SK-N-SH treated with all-trans-retinoic acid at 6 μM for 48 hours (cell line): ENCODE data around the gene COX6A2.

Experiments used
- ATAC-seq: fragments of 200-7000 bp; cut with Tn5 transposase; 3 replicates; pipeline ENCODE4 v1.9.1; 2020; ENCODE audit warnings: mild to moderate bottlenecking, moderate library complexity
- ARNTL ChIP-seq: fragments of 450-650 bp; formaldehyde crosslinking; IDR thresholded peaks from 2 replicates; pipeline ENCODE4 v1.5.0; 2020; ENCODE audit warnings: low read depth, mild to moderate bottlenecking, moderate library complexity, borderline replicate concordance
- BACH2 ChIP-seq: fragments of 250-450 bp; sonication (Bioruptor Pico); IDR thresholded peaks from 2 replicates; pipeline ENCODE4 v1.9.0; 2021; ENCODE audit warnings: mild to moderate bottlenecking, borderline replicate concordance
- CSDC2 ChIP-seq: fragments of 250-450 bp; sonication (Bioruptor Pico); IDR thresholded peaks from 2 replicates; pipeline ENCODE4 v1.5.0; 2020; ENCODE audit warnings: mild to moderate bottlenecking, moderate library complexity
- ESRRG ChIP-seq: fragments of 250-450 bp; sonication (Bioruptor Pico); IDR thresholded peaks from 2 replicates; pipeline ENCODE4 v1.6.1; 2021; ENCODE audit warnings: mild to moderate bottlenecking
- GLIS3 ChIP-seq: fragments of 250-450 bp; sonication (Bioruptor Pico); IDR thresholded peaks from 2 replicates; pipeline ENCODE4 v1.5.0; 2020; ENCODE audit warnings: mild to moderate bottlenecking, moderate library complexity
- PPARA ChIP-seq: fragments of 250-450 bp; sonication (Bioruptor Pico); IDR thresholded peaks from 2 replicates; pipeline ENCODE4 v1.5.0; 2020; ENCODE audit warnings: mild to moderate bottlenecking, borderline replicate concordance
- RARB ChIP-seq: fragments of 250-450 bp; sonication (Bioruptor Pico); IDR thresholded peaks from 2 replicates; pipeline ENCODE4 v1.8.0; 2021; ENCODE audit warnings: mild to moderate bottlenecking, moderate library complexity
- SNAI2 ChIP-seq: fragments of 250-450 bp; sonication (Bioruptor Pico); IDR thresholded peaks from 2 replicates; pipeline ENCODE4 v1.5.0; 2020; ENCODE audit warnings: mild to moderate bottlenecking, moderate library complexity
- TCF4 ChIP-seq: fragments of 250-450 bp; sonication (Bioruptor Pico); IDR thresholded peaks from 2 replicates; pipeline ENCODE4 v1.8.0; 2021; ENCODE audit warnings: mild to moderate bottlenecking, moderate library complexity, borderline replicate concordance
- TOX ChIP-seq: fragments of 250-450 bp; sonication (Bioruptor Pico); IDR thresholded peaks from 2 replicates; pipeline ENCODE4 v1.8.0; 2021; ENCODE audit warnings: mild to moderate bottlenecking, moderate library complexity, borderline replicate concordance
- ZC3H10 ChIP-seq: fragments of 250-450 bp; sonication (Bioruptor Pico); IDR thresholded peaks from 2 replicates; pipeline ENCODE4 v1.5.1; 2021; ENCODE audit warnings: mild to moderate bottlenecking, moderate library complexity
- ZFP3 ChIP-seq: fragments of 250-450 bp; sonication (Bioruptor Pico); IDR thresholded peaks from 2 replicates; pipeline ENCODE4 v1.5.0; 2020; ENCODE audit warnings: mild to moderate bottlenecking, moderate library complexity
- ZNF565 ChIP-seq: fragments of 450-650 bp; formaldehyde crosslinking; conservative IDR thresholded peaks from 2 replicates; pipeline ENCODE4 v1.5.0; 2020; ENCODE audit warnings: low read depth, mild to moderate bottlenecking, moderate library complexity
- ZNF70 ChIP-seq: fragments of 450-650 bp; formaldehyde crosslinking; IDR thresholded peaks from 2 replicates; pipeline ENCODE4 v1.5.0; 2020; ENCODE audit warnings: mild to moderate bottlenecking, moderate library complexity
- ZNF8 ChIP-seq: fragments of 450-650 bp; formaldehyde crosslinking; IDR thresholded peaks from 2 replicates; pipeline ENCODE4 v1.5.0; 2020; ENCODE audit warnings: mild to moderate bottlenecking, moderate library complexity
- TF ChIP-seq, protein P1 (sequence below): fragments of 250-450 bp; sonication (Bioruptor Pico); IDR thresholded peaks from 2 replicates; pipeline ENCODE4 v1.5.1; 2021; ENCODE audit warnings: mild to moderate bottlenecking, moderate library complexity
- TF ChIP-seq, protein P2 (sequence below): fragments of 250-450 bp; sonication (Bioruptor Pico); IDR thresholded peaks from 2 replicates; pipeline ENCODE4 v1.8.0; 2021; ENCODE audit warnings: low read depth, mild to moderate bottlenecking, moderate library complexity, borderline replicate concordance
- TF ChIP-seq, protein P3 (sequence below): fragments of 250-450 bp; sonication (Bioruptor Pico); IDR thresholded peaks from 2 replicates; pipeline ENCODE4 v1.8.0; 2020; ENCODE audit warnings: mild to moderate bottlenecking, moderate library complexity, borderline replicate concordance
- TF ChIP-seq, protein P4 (sequence below): fragments of 250-450 bp; sonication (Bioruptor Pico); IDR thresholded peaks from 2 replicates; pipeline ENCODE4 v1.5.1; 2020; ENCODE audit warnings: low read depth, mild to moderate bottlenecking, moderate library complexity
- TF ChIP-seq, protein P5 (sequence below): fragments of 250-450 bp; sonication (Bioruptor Pico); IDR thresholded peaks from 2 replicates; pipeline ENCODE4 v1.5.0; 2020; ENCODE audit warnings: mild to moderate bottlenecking, moderate library complexity

The COX6A2 gene

DNA sequence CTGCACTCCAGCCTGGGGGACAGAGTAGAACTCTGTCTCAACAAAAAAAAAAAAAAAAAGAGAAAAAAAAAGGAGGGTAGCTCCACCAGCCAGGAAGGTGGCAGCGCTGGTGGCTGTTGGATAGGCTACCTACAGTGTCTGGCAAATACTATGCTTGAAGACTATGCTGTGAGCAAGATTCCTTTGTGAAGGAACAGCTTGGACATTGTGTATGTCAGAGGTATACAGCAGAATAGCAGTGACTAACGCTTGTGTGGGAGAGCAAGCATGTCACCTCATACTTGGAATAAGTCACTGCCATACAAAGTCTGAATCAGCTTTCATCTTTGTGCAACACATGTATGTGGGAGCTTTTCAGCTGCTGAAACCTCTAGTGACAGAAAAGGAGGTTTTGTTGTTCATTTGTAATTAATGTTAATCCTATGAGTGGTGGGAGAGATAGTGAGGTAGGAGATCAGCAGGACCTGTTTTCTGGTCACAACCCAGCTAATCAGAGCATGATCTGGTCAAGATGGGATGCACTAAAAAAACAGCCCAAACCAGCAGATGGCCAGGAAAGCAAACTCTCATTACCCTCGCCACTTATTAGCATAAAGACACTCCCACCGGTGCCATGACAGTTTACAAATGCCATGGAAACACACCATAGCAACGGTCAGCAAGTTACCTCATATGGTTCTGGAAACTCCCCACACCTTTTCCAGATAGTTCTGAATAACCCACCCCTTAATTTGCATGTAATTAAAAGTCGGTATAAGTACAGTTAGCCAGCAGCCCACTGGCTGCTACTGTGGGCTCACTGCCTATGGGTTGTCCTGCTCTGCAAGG lies 41.8 kb downstream of the COX6A2 start:
- TF ChIP-seq, protein P1, sequence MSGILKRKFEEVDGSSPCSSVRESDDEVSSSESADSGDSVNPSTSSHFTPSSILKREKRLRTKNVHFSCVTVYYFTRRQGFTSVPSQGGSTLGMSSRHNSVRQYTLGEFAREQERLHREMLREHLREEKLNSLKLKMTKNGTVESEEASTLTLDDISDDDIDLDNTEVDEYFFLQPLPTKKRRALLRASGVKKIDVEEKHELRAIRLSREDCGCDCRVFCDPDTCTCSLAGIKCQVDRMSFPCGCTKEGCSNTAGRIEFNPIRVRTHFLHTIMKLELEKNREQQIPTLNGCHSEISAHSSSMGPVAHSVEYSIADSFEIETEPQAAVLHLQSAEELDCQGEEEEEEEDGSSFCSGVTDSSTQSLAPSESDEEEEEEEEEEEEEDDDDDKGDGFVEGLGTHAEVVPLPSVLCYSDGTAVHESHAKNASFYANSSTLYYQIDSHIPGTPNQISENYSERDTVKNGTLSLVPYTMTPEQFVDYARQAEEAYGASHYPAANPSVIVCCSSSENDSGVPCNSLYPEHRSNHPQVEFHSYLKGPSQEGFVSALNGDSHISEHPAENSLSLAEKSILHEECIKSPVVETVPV (CRISPR knock-in tag) = no peak
- TF ChIP-seq PPARA (CRISPR knock-in tag) (no peak), BACH2 (CRISPR knock-in tag) (no peak), SNAI2 (no peak), TOX (no peak), CSDC2 (no peak), ZNF70 (no peak), ZNF8 (CRISPR knock-in tag) (no peak), ZC3H10 (CRISPR knock-in tag) (no peak), GLIS3 (CRISPR knock-in tag) (no peak), ZNF565 (CRISPR knock-in tag) (no peak), RARB (CRISPR knock-in tag) (no peak), ESRRG (no peak), TCF4 (no peak), ZFP3 (no peak), ARNTL (no peak)
- TF ChIP-seq, protein P2, sequence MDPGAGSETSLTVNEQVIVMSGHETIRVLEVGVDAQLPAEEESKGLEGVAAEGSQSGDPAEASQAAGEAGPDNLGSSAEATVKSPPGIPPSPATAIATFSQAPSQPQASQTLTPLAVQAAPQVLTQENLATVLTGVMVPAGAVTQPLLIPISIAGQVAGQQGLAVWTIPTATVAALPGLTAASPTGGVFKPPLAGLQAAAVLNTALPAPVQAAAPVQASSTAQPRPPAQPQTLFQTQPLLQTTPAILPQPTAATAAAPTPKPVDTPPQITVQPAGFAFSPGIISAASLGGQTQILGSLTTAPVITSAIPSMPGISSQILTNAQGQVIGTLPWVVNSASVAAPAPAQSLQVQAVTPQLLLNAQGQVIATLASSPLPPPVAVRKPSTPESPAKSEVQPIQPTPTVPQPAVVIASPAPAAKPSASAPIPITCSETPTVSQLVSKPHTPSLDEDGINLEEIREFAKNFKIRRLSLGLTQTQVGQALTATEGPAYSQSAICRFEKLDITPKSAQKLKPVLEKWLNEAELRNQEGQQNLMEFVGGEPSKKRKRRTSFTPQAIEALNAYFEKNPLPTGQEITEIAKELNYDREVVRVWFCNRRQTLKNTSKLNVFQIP (CRISPR knock-in tag) = no peak
- TF ChIP-seq, protein P3, sequence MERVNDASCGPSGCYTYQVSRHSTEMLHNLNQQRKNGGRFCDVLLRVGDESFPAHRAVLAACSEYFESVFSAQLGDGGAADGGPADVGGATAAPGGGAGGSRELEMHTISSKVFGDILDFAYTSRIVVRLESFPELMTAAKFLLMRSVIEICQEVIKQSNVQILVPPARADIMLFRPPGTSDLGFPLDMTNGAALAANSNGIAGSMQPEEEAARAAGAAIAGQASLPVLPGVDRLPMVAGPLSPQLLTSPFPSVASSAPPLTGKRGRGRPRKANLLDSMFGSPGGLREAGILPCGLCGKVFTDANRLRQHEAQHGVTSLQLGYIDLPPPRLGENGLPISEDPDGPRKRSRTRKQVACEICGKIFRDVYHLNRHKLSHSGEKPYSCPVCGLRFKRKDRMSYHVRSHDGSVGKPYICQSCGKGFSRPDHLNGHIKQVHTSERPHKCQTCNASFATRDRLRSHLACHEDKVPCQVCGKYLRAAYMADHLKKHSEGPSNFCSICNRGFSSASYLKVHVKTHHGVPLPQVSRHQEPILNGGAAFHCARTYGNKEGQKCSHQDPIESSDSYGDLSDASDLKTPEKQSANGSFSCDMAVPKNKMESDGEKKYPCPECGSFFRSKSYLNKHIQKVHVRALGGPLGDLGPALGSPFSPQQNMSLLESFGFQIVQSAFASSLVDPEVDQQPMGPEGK = no peak
- TF ChIP-seq, protein P4, sequence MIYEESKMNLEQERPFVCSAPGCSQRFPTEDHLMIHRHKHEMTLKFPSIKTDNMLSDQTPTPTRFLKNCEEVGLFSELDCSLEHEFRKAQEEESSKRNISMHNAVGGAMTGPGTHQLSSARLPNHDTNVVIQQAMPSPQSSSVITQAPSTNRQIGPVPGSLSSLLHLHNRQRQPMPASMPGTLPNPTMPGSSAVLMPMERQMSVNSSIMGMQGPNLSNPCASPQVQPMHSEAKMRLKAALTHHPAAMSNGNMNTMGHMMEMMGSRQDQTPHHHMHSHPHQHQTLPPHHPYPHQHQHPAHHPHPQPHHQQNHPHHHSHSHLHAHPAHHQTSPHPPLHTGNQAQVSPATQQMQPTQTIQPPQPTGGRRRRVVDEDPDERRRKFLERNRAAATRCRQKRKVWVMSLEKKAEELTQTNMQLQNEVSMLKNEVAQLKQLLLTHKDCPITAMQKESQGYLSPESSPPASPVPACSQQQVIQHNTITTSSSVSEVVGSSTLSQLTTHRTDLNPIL (CRISPR knock-in tag) = no peak
- TF ChIP-seq, protein P5, sequence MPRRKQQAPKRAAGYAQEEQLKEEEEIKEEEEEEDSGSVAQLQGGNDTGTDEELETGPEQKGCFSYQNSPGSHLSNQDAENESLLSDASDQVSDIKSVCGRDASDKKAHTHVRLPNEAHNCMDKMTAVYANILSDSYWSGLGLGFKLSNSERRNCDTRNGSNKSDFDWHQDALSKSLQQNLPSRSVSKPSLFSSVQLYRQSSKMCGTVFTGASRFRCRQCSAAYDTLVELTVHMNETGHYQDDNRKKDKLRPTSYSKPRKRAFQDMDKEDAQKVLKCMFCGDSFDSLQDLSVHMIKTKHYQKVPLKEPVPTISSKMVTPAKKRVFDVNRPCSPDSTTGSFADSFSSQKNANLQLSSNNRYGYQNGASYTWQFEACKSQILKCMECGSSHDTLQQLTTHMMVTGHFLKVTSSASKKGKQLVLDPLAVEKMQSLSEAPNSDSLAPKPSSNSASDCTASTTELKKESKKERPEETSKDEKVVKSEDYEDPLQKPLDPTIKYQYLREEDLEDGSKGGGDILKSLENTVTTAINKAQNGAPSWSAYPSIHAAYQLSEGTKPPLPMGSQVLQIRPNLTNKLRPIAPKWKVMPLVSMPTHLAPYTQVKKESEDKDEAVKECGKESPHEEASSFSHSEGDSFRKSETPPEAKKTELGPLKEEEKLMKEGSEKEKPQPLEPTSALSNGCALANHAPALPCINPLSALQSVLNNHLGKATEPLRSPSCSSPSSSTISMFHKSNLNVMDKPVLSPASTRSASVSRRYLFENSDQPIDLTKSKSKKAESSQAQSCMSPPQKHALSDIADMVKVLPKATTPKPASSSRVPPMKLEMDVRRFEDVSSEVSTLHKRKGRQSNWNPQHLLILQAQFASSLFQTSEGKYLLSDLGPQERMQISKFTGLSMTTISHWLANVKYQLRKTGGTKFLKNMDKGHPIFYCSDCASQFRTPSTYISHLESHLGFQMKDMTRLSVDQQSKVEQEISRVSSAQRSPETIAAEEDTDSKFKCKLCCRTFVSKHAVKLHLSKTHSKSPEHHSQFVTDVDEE (CRISPR knock-in tag) = no peak
- peak; percentile 31 for ATAC-seq

DNA sequence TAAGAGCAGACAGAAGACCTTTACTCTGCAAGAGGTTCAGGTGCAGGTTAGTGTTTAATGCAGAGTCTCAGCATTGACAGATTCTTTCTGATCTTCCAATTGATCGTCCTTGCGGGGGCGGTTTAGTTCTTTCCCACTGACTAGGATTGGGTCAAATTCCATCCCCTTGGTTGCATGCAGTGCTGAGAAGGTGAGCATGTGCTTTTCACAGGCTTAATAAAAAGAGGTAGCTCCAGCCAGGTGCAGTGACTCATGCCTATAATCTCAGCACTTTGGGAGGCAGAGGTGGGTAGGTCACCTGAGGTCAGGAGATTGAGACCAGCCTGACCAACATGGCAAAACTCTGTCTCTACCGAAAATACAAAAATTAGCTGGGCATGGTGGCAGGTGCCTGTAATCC lies 42.5 kb downstream of the COX6A2 start:
- TF ChIP-seq, protein P1 (CRISPR knock-in tag) = no peak
- ATAC-seq = no peak
